ENCODE results near the gene DNAH10.

The DNAH10 gene

DNA sequence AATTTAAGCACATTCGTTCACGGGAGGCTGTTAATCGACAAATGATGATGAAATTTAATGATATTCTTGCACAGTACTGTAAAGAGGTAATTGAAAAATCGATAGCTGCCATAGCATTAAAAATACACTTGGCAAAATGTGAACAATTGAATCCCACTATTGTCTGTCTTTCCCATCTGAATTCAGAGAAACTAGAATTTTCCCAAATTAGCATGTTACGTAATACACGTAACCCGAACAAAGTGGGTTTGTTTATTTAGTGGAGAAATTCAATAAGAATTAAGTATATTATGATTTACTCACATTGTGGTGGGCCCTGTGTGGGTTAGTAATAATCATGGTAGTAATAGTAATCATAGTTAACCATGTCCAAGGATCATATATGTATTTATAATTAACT is 31.9 kb downstream of the DNAH10 start:
- no peak for DNase-seq

DNA sequence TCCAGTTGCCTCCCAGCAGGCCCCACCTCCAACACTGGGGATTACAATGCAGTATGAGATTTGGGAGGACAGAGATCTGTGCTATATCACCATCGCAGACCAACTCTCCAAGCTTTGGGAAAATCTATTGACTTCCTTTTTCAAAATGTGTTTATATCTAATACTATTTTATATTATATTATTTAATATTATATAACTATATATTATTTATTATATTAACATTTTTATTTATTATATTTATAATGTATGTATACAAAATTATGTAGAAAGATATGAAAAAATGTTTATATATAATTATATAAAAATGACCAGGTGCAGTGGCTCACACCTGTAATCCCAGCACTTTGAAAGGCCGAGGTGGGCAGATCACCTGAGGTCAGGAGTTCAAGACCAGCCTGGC is 36.4 kb downstream of the DNAH10 start:
- DNase-seq: no peak

DNA sequence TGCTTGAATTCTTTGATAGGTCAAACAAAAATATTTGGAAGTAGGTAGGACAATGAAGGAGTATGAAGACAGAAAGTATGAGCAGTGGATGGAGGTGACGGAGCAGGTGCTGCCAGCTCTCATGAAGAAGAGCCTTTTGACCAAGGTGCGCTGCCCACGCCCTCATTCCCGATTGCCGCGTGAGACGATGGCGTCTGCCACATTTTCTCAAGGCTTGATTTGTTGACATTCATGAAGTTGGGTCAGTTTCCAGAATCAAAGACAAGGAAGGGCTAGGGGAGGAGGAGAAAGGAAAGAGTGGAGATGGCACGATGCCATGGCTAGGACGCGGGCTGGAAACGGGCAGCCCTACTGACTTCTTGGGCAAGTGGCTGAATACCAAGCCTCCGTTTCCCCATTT is 37.1 kb downstream of the DNAH10 start:
- no peak for DNase-seq

DNA sequence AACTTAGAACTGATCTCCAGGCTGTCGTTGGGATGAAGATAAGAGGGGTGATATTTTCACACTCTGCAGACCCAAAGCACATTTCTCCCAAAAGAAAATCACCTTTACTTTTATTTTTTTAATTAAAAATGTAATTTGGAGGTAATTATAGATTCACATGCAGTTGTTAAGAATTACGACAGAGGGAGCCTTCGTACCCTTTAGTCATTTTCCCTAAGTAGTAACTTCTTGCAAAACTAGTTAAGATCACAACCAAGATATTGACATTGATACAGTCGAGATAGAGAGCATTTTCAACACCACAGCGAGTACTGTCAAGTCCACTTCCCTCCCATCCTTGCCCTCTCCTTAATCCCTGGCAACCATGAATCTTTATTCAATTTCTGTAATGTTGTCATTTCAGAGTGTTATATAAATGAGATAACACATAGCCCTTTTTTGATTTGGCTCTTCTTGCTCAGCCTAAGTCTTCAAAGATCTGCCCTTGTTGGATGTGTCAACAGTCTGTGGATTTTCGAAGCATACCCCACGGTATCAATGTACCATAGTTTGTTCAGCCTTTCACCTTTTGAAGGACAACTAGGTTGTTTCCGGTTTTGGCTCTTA is 39.6 kb downstream of the DNAH10 start:
- no peak for DNase-seq

DNA sequence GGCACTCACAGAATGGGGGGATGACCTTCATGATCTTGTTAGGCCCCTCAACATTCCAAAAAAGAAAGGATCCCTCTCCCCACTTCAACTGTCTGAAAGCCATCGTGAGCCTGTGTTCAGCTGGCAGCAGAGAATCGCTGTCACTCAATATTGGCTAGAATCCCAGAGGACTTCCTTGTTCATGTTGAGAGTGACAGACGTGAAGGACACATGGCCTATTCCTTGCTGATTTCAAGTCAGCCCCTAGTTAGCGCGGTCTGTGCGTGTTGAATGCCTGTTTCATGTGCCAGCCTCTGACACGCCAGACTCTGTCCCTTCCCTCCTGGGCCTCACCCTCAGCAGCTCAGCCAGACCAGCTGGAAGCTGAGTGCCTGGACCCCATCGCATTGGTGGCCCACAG is 43.1 kb downstream of the DNAH10 start:
- no peak for DNase-seq

DNA sequence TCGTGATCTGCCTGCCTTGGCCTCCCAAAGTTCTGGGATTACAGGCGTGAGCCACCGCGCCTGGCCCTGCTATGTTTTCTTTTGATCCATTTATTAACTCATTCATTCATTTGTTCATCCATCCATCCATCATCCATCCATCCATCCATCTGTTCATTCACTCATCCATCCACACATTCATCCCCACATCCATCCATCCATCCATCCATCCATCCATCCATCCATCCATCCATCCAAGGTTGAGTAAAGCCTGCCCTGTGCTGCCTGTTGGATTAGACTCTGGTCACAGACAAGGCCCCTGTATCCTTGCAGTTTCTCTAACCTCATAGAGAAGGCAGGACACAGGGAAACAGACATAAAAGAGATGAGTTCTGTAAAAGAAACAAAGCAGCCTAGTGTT is 44.9 kb downstream of the DNAH10 start:
- DNase-seq: no peak

DNA sequence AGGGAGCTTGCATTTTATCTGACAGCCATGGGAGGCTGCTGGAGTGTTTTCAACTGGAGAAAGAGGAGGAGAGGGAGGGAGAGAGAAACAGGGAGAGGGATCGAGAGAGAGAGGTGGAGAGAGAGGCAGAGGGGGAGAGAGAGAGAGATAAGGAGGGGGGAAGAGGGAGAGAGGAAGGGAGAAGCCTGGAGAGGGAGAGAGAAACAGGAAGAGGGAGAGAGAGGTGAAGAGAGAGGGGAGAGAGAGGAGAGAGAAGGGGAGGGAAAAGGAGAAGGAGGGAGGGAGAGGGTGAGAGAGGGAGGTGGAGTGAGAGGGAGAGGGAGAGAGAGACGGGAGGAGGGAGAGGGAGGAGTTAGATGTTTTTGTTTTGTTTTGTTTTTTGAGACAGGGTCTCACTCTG is 45.6 kb downstream of the DNAH10 start:
- DNase-seq: no peak

DNA sequence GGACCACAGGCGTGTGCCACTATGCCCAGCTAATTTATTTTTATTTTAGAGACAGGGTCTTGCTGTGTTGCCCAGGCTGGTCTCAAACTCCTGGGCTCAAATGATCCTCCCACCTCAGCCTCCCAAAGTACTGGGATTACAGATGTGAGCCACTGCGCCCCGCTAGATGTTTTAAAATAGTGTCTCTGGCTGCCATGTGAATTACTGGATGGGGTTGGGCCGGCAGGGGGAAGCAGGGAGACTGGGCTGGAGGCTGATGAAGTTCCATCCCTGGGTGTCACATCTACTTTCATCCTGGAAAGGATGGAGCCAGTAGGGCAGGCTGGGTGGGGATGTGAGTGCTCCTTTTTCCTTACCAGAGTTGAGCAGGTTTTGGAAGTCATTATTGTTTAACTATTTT is 46.1 kb downstream of the DNAH10 start:
- DNase-seq: no peak

DNA sequence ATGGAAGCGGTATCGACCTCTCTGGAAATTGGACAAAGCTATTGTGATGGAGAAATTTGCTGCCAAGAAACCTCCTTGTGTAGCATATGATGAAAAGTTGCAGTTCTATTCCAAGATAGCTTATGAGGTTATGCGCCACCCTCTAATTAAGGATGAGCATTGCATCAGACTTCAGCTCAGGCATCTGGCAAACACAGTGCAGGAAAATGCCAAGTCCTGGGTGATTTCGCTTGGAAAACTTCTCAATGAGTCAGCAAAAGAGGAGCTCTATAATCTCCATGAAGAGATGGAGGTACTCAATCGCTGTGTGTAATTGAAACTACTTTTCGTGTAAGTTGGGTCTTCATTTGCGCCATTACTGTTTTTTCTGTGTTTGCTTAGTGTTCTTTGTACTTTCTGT is 51.2 kb downstream of the DNAH10 start:
- DNase-seq: no peak

DNA sequence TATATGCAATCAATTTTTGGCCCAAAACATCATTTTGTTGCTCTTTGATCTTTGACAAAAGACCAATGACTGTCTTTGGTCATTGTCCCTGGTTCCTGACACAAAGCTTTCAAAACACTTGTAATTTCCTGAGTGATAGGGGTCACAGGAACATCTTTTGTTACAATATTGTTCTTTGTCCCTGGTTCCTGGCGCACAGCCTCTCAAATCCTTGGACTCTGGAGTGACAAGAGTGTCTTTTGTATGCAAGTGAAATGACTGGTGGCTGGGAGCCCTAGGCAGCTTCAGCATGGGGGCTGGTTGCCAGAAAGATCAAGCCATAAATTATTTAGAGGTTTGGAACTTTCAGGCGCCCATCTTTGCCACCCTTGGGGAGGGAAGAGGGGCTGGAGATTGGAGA is 53.9 kb downstream of the DNAH10 start:
- no peak for DNase-seq

DNA sequence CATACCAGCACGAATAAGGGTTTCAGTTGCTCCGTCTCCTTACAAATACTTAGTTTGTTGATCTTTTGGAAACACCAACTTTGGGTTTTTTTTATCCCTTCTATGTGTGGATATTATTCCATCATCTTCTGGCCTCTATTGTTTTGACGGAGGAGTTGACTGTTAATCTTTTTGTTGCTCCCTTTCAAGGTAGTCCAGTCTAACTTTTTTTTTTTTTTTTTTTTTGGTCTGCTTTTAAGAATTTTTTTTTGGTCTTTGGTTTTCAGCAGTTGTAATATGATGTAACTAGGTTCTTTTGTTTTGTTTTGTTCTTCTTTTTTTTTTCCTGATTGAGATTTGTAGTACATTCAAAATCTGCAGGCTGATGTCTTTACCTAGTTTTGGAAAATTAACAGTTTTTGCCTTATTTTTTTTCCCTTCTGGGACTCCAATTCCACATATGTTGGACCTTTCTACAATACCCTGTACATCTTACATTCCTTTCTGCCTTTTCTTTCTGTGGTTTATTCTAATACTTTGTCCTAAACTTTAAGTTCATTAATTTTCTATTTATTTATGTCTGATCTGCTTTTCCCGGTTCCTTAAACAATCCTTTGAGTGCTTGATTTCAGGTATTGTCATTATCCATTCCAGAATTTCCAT is 54.9 kb downstream of the DNAH10 start:
- DNase-seq: no peak

DNA sequence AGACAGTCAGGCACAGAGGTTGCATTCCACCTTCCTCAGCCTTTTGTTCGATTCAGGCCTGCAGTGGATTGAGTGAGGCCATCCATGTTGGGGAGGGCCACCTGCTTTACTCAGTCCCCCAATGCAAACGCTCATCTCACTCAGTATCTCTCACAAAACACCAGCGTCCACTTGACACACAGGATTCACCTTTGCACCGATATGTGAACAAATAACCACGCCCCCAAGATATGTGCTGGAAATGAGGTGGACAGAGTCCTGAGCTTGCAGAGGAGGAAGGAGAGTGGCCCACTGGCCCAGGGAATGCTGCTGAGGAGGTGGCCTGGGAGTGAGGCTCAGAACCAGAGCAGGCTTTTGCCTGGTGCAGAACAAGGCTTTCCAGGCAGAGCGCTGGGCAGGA is 60.7 kb downstream of the DNAH10 start:
- DNase-seq: no peak

DNA sequence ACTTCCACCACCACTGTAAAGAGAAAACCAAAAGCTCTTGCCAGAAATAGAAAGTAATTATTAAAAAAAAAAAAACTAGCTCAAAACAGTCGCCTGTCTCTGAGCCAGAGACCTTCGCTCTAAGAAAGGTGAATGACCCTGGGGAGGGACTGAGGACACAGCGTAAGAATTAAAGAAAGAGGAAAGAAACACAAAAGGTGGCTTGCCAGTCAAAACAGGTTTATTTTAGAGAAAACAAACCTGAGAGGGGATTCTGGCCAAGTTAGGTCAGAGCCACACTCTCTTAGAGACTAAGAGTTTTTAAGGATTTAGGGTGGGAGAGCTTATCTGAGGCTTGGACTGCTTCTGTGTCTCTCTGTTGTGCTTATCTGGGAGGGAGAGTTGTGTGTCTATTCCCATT is 66.0 kb downstream of the DNAH10 start:
- DNase-seq: no peak

DNA sequence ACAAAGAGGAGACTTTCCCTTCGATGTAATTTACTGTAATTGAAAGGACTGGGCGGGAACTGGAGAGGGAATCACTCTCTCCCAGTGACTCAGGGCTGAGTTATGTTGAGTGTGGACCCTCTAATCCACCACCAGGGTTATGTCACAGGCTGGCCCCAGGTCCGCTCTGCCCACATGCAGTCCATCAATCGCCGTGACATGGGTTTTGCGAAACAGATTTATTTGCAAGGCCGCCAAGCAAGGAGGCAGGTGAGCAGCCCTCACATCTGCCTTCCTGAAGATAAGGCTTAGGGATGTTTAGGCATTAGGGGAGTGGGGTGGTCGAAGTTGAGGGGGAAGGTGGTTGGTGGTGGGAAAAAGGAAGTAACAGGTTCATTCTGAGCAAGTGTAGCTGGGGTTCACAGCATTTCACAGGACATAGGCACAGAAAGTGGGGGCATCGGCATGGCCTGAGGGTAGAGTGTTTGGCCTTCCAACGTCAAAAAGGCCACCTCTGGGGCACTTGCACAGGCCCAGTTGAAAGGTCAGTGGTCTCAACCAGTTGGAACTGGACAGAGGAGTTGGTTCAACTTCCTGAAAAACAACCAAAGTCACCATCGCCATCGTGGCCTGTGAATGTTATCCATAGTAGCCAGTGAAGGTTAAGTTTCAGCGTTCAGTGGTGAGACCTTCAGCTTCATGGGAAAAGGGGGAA is 66.9 kb downstream of the DNAH10 start:
- DNase-seq: no peak

DNA sequence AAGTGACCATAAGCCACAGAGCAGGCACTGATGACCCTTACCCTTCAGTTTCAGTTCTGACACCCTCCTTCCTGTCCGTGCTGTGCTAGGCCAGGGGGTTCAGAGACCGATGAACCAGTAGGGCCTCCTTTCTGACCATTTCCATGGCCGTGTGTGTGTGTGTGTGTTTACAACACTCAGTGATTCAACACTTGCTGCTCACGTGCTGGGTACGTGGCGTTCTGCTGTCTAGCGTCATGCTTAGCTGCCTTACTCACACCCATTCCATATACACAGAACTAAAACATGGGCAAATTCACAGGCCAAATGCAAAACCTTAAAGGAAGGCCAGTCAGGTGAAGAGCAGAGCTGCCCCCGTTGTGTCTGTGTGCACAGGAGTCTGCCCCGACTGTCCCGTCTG is 67.5 kb downstream of the DNAH10 start:
- DNase-seq: no peak

DNA sequence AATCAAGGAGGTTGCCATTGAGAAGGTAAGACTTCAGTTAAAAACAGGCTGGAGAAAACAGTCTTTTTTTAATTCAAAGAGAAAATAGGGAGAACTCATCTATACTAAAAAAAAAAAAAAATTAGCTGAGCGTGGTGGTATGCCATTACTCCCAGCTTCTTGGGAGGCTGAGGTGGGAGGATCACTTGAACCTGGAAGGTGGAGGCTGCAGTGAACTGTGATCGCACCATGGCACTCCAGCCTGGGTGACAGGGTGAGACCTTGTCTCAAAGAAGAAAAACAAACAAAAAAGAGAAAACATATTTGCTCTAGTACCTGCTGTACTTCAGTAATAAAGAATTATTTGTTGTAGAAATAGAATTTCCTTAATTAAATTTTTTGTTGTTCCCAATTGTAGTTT is 68.6 kb downstream of the DNAH10 start:
- no peak for DNase-seq

DNA sequence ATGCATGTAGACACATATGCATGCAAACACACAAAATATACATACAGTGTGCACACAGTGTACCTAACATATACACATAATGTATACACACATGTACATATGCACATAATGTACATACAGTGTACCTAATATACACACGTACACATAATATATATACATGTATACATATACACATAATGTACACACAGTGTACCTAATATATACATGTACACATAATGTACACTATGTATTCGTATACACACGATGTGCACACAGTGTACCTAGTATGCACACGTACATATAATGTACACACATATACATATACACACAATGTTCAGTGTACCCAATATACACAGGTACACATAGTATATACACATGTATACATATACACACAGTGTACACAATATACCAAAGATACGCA is 70.0 kb downstream of the DNAH10 start:
- no peak for DNase-seq

DNA sequence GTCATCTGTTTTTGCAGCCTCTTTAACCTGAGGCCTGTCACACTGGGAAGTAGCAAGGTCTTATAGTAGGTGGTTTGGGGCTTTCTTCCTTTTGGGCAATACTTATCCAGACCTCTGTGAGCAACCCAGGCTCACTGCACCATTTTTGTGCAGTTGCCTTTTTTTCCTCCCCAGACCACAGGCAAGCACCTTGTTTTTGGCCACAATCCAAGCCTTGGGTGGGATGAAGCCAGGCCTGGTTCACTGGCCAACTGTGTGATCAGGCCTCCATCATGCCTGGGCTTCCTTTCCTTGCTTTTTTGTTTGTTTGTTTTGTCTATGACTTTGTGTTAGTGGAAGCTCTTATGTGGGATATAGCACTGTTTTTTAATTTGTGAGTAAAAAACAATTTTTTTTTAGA is 71.7 kb downstream of the DNAH10 start:
- DNase-seq: no peak

DNA sequence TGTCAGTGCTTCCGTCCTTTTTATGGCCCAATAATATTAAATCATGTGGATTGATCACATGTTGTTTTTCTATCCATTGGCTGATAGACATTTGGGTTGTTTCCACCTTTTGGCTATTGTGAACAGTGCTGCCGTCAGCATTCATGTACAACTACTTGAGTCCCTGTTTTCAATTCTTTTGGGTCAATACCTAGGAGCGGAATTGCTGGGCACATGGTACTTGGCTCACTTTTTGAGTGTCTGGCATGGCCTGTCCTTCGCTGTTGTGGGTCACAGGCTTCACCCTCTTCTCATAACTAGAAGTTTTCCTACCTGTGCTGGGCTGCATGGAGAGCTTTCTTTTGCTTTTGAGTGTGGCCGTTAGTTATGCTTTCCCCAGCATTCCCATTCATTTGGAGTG is 72.7 kb downstream of the DNAH10 start:
- DNase-seq: no peak

DNA sequence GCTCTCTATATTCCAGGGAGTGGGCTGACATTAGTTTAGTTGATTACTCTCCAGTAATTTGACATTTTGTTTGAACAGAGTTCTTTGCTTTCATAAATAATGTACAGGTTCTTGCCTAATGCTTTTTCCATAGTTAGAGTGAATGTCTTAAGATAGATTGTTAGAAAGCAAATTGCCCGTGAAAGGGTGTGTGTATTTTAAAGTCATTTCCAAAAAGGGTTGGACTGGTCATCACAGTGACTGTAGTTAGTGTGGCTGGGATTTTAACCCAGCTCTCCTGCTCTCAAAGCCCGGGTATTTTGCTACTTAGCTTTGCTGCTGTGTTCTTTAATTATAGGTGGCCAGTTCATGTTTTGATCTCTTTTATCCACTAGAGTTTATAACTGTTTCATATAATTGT is 74.2 kb downstream of the DNAH10 start:
- DNase-seq: no peak

DNA sequence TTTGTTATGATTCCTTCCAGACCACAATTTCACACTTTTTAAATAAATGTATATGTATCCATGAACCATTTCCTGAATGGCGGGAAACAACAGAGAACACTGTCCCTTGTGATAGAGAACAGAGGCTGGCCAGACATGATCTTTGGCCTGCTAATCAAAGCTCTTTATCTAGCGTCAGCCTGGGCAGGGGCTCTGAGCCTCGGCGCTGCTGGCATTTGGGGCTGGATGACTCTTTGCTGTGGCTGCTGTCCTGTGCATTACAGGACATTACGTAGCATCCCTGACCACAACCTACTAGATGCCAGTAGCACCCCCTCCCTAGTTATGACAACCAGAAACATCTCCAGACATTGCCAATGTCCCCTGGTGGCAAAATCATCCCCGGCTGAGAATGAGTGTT is 77.7 kb downstream of the DNAH10 start:
- DNase-seq: no peak

DNA sequence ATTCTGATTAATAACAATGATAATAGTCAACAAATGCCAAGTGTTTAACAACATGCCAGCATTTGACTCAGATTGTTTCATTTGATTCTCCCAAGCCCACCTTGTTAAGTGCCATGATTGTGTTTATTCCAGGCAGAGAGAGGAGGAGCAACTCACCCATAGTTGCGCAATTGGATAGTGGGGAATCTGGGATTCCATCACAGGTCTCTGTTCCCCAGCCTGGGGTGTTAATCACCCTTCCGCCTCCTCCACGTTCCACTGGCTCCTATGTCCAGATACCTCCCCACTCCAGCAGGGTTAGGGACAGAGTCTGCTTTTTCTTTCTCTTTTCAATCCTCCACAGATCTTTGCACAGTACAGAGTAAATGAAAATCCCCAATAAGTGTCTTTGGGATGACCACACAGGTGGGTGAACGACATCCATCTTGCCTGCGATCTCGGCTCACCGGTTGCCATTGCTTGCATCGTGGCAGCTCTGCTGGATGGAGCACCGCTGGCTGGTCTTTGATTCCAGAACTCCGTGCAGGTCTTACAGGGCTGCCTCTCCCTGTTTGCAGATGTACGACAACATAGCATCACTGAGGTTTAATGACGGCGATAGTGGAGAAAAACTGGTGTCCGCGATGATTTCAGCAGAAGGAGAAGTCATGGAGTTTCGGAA is 78.8 kb downstream of the DNAH10 start:
- DNase-seq: no peak

DNA sequence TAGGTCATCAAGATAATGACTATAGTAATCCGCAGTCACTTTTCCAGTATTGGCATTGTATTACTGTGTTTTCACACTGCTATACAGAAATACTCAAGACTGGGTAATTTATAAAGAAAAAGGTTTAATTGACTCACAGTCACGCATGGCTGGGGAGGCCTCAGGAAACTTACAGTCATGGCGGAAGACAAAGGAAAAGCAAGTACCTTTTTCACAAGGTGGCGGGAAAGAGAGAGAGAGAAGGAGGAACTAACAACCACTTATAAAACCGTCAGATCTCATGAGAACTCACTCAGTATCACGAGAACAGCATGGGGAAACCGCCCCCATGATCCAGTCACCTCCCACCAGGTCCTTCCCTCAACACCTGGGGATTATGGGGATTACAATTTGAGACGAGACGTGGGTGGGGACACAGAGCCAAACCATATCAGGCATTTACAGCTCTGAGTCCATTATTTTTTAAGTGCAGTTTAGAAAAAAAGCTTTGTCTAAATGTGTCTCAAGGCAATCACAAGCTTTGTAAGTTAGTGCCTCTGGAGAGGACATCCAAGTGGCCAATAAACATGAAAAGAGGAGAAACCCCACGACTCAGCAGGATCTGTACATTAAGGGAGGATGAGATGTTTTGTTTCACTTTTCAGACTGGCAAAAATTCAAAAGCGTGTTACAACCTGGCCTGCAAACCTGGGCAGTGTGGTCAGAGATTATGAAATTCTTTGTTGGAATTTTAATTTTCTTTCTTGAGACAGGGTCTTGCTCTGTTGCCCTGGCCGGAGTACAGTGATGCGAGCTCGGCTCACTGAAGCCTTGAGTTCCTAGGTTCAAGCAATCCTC is 82.0 kb downstream of the DNAH10 start:
- no peak for DNase-seq

Measured in activated naive CD4-positive, alpha-beta T cell treated with anti-CD3 and anti-CD28 coated beads, Interleukin-2, amount 50 U/mL, for 16 hours (primary cell).